AG10803 (cell line): ENCODE data around the gene LCN10.

Experiments used
- DNase-seq: peaks from one replicate; pipeline ENCODE4 v3.0.0; 2010; ENCODE audit warnings: low read depth
- H3K4me3 ChIP-seq: 2 replicates; pipeline ENCODE4 v1.5.1; 2011; ENCODE audit warnings: mild to moderate bottlenecking, low read length, control low read depth
- CTCF ChIP-seq: conservative IDR thresholded peaks from 2 replicates; pipeline ENCODE4 v1.5.1; 2011; ENCODE audit warnings: mild to moderate bottlenecking, low read length, control low read depth, inconsistent platforms

LCN10 gene

GRCh38 chr9:136740971-136741882 lies 1.5 kb downstream of the LCN10 start:
- H3K4me3 ChIP-seq, result no peak overlapping the region
- no peak for DNase-seq
- TF ChIP-seq CTCF, result no peak

GRCh38 chr9:136740491-136740890 lies 2.2 kb downstream of the LCN10 start:
- TF ChIP-seq CTCF, result no peak
- DNase-seq, result no peak

GRCh38 chr9:136740069-136740468 lies 2.7 kb downstream of the LCN10 start:
- no peak for DNase-seq
- no peak for TF ChIP-seq CTCF
- H3K4me3 ChIP-seq, result no peak overlapping the region

More at GRCh38 chr9:136740491-136740890, 2.2 kb downstream of the LCN10 start:
- no peak overlapping the region for H3K4me3 ChIP-seq

GRCh38 chr9:136739509-136739908 lies 3.2 kb downstream of the LCN10 start:
- DNase-seq, result no peak
- TF ChIP-seq CTCF, result no peak
- H3K4me3 ChIP-seq, result no peak overlapping the region

- no peak for DNase-seq
- H3K4me3 ChIP-seq, result no peak overlapping the region
- no peak for TF ChIP-seq CTCF
Observed at GRCh38 chr9:136738960-136739359, 3.8 kb downstream of the LCN10 start.

GRCh38 chr9:136735812-136736480 lies 6.8 kb downstream of the LCN10 start:
- no peak overlapping the region for H3K4me3 ChIP-seq
- TF ChIP-seq CTCF, result no peak
- DNase-seq, result no peak
